Measurements from ENCODE around the gene SLC9B2. TPM values are rescaled to one million over a fixed set of nuclear protein-coding genes. Genes with fewer than 3 reads are reported as not detected.

The SLC9B2 gene
- polyA plus RNA-seq, 1 experiment: 12.6 TPM

- Histone ChIP-seq H3K4me3 (ENCODE audit: low read depth, low read length) (no peak overlapping the region), H3K27me3 (ENCODE audit: control insufficient read depth, insufficient read depth, low read length) (no peaks in the 10 kb centered on the region), H3K36me3 (ENCODE audit: control insufficient read depth, insufficient read depth, low read length) (no peaks in the 10 kb centered on the region)
- CTCF ChIA-PET: no interaction called here
- POLR2A ChIA-PET: no interaction called here
- TF ChIP-seq CTCF (IDR thresholded peaks at IDR 0.05; ENCODE audit: insufficient read depth, low read depth, low read length): no peak
- no peak for DNase-seq (ENCODE audit: low read depth)
These were observed 8.6 kb downstream of the SLC9B2 start for GRCh38 chr4:103067841-103068547.

GRCh38 chr4:103060453-103061148 is 16.0 kb downstream of the SLC9B2 start:
- H3K27me3 ChIP-seq (ENCODE audit: control insufficient read depth, insufficient read depth, low read length): no peaks in the 10 kb centered on the region
- H3K36me3 ChIP-seq (ENCODE audit: control insufficient read depth, insufficient read depth, low read length): no peaks in the 10 kb centered on the region; the same call in 1 of the 2 replicates
- no peak overlapping the region for H3K4me3 ChIP-seq (ENCODE audit: low read depth, low read length)
- ChIA-PET POLR2A (no interaction called here), CTCF (no interaction called here)
- no peak for TF ChIP-seq CTCF (IDR thresholded peaks at IDR 0.05; ENCODE audit: insufficient read depth, low read depth, low read length)
- DNase-seq (ENCODE audit: low read depth): no peak

- Histone ChIP-seq H3K36me3 (ENCODE audit: control insufficient read depth, insufficient read depth, low read length) (no peaks in the 10 kb centered on the region; the same call in 1 of the 2 replicates), H3K4me3 (ENCODE audit: low read depth, low read length) (no peak overlapping the region), H3K27me3 (ENCODE audit: control insufficient read depth, insufficient read depth, low read length) (no peaks in the 10 kb centered on the region)
- ChIA-PET CTCF (no interaction called here), POLR2A (no interaction called here)
- no peak for DNase-seq (ENCODE audit: low read depth)
- TF ChIP-seq CTCF (IDR thresholded peaks at IDR 0.05; ENCODE audit: insufficient read depth, low read depth, low read length): no peak
These were observed 22.5 kb downstream of the SLC9B2 start for GRCh38 chr4:103054030-103054429.

- CTCF ChIA-PET: interaction anchor here (0.6 to 1.3 kb wide), 2 partner anchors 40 to 47 kb away, joined by 3 read pairs; partner anchors contain the start of gene BDH2
- no peak overlapping the region for H3K4me3 ChIP-seq (ENCODE audit: low read depth, low read length)
These were observed 23.8 kb downstream of the SLC9B2 start for GRCh38 chr4:103052779-103053178.

More at GRCh38 chr4:103052779-103053178, 23.8 kb downstream of the SLC9B2 start:
- POLR2A ChIA-PET: no interaction called here
- no peaks in the 10 kb centered on the region for H3K27me3 ChIP-seq (ENCODE audit: control insufficient read depth, insufficient read depth, low read length)
- H3K36me3 ChIP-seq (ENCODE audit: control insufficient read depth, insufficient read depth, low read length): no peaks in the 10 kb centered on the region; the same call in 1 of the 2 replicates
- no peak for TF ChIP-seq CTCF (IDR thresholded peaks at IDR 0.05; ENCODE audit: insufficient read depth, low read depth, low read length)
- no peak for DNase-seq (ENCODE audit: low read depth)
